A549 (cell line): ENCODE measurements around the gene KCNMA1. TPM values are rescaled to one million over a fixed set of nuclear protein-coding genes. Genes with fewer than 3 reads are reported as not detected.

Experiments
- ATAC-seq, 2 experiments: fragments of 200-7000 bp in 1 of 2; fragments of >200 bp in 1 of 2; cut with Nextera tagmentation in 1 of 2; cut with Tn5 transposase in 1 of 2; 3 replicates each; pipeline versions ENCODE4 v1.8.0 to v1.9.1; 2018 to 2020; ENCODE audit warnings: mild to moderate bottlenecking in 1 of 2, moderate library complexity in 1 of 2
- CTCF ChIA-PET: fragments of 300-600 bp; sonication (Branson Sonifier 250); formaldehyde crosslinking; extraction: SDS; loops from one replicate; lab custom pipeline; 2021; ENCODE audit warnings: antibody characterized with exemption, inconsistent platforms; lab: Yijun Ruan, JAX
- POLR2A ChIA-PET: fragments of 350-600 bp; formaldehyde crosslinking; extraction: SDS; loops from one replicate; lab custom pipeline; 2021; ENCODE audit warnings: antibody characterized with exemption, inconsistent platforms; lab: Yijun Ruan, JAX
- DNase-seq, 2 experiments: peaks; one replicate each; pipeline versions ENCODE4 v3.0.0 to v3.0.0-alpha.2; 2011 to 2016; ENCODE audit warnings: low read depth in 1 of 2, low spot score in 1 of 2
- FAIRE-seq: peaks from 2 replicates; lab custom pipeline; 2011; peaks lifted over from hg19 to GRCh38; lab: Jason Lieb, UNC
- H3K27ac ChIP-seq, 2 experiments: fragments of >200 bp; sonication (Bioruptor Twin); formaldehyde crosslinking; 3 replicates each; pipeline ENCODE4 v1.5.1; 2016 to 2017
- H3K4me1 ChIP-seq: fragments of >200 bp; sonication (Bioruptor Twin); formaldehyde crosslinking; 3 replicates; pipeline ENCODE4 v1.6.1; 2016
- H3K4me2 ChIP-seq: fragments of >200 bp; sonication (Bioruptor Twin); formaldehyde crosslinking; 3 replicates; pipeline ENCODE4 v1.6.1; 2016
- H3K4me3 ChIP-seq: fragments of >200 bp; sonication (Bioruptor Twin); formaldehyde crosslinking; 3 replicates; pipeline ENCODE4 v1.5.1; 2016
- H3K9me3 ChIP-seq: fragments of >200 bp; sonication (Bioruptor Twin); formaldehyde crosslinking; 3 replicates; pipeline ENCODE4 v1.6.1; 2016
- CEBPB ChIP-seq, 2 experiments: fragments of >200 bp in 1 of 2; sonication (Bioruptor Twin) in 1 of 2; formaldehyde crosslinking in 1 of 2; IDR thresholded peaks; 2 replicates each; pipeline ENCODE4 v1.6.1; 2012 to 2016
- CHD2 ChIP-seq: fragments of 150-350 bp; IDR thresholded peaks from 2 replicates; pipeline ENCODE4 v1.6.1; 2014; ENCODE audit warnings: low read length; ENCODE audit not compliant: partially characterized antibody
- EHF ChIP-seq: fragments of 250-450 bp; sonication (Bioruptor Pico); IDR thresholded peaks from 2 replicates; pipeline ENCODE4 v1.5.0; 2020; ENCODE audit warnings: mild to moderate bottlenecking
- EHMT2 ChIP-seq: fragments of 200-600 bp; sonication (generic); IDR thresholded peaks from 2 replicates; pipeline ENCODE4 v1.6.1; 2016; ENCODE audit warnings: antibody characterized with exemption, low read depth, mild to moderate bottlenecking, moderate library complexity
- EP300 ChIP-seq, 2 experiments: fragments of >200 bp; sonication (Bioruptor Twin); formaldehyde crosslinking; IDR thresholded peaks; 2 replicates in 1 of 2; 3 replicates in 1 of 2; pipeline ENCODE4 v1.6.1; 2016 to 2017
- ESRRA ChIP-seq: fragments of 150-350 bp; IDR thresholded peaks from 2 replicates; pipeline ENCODE4 v1.6.1; 2014; ENCODE audit warnings: mild to moderate bottlenecking, low read length, borderline replicate concordance
- FOSB ChIP-seq: fragments of 250-450 bp; sonication (Bioruptor Pico); IDR thresholded peaks from 2 replicates; pipeline ENCODE4 v1.5.0; 2020; ENCODE audit warnings: mild to moderate bottlenecking, moderate library complexity
- FOSL2 ChIP-seq, 2 experiments: fragments of 450-650 bp in 1 of 2; fragments of >200 bp in 1 of 2; sonication (Bioruptor Twin) in 1 of 2; formaldehyde crosslinking; IDR thresholded peaks; 2 replicates each; pipeline versions ENCODE4 v1.5.0 to v1.6.1; 2016 to 2020; ENCODE audit warnings: mild to moderate bottlenecking in 1 of 2, moderate library complexity in 1 of 2
- FOXS1 ChIP-seq: fragments of 250-450 bp; sonication (Bioruptor Pico); IDR thresholded peaks from 2 replicates; pipeline ENCODE4 v1.5.0; 2020; ENCODE audit warnings: mild to moderate bottlenecking, moderate library complexity
- GATA3 ChIP-seq: IDR thresholded peaks from 2 replicates; pipeline ENCODE4 v1.6.1; 2012; ENCODE audit warnings: borderline replicate concordance
- HEYL ChIP-seq: fragments of 250-450 bp; sonication (Bioruptor Pico); IDR thresholded peaks from 2 replicates; pipeline ENCODE4 v1.8.0; 2021; ENCODE audit warnings: mild to moderate bottlenecking, moderate library complexity
- HOXA7 ChIP-seq: fragments of 250-450 bp; sonication (Bioruptor Pico); IDR thresholded peaks from 2 replicates; pipeline ENCODE4 v1.5.0; 2020; ENCODE audit warnings: mild to moderate bottlenecking, moderate library complexity
- HOXB5 ChIP-seq: fragments of 250-450 bp; sonication (Bioruptor Pico); IDR thresholded peaks from 2 replicates; pipeline ENCODE4 v1.5.0; 2020; ENCODE audit warnings: mild to moderate bottlenecking, moderate library complexity
- KDM1A ChIP-seq: fragments of 200-600 bp; sonication (generic); IDR thresholded peaks from 2 replicates; pipeline ENCODE4 v1.6.1; 2016; ENCODE audit warnings: low read depth, mild to moderate bottlenecking
- MAFK ChIP-seq: fragments of 450-650 bp; IDR thresholded peaks from 2 replicates; pipeline ENCODE4 v1.6.1; 2014; ENCODE audit not compliant: partially characterized antibody
- MAZ ChIP-seq: fragments of 150-350 bp; IDR thresholded peaks from 2 replicates; pipeline ENCODE4 v1.6.1; 2014; ENCODE audit warnings: antibody characterized with exemption, low read depth, low read length, borderline replicate concordance
- NFE2L2 ChIP-seq: fragments of 150-350 bp; conservative IDR thresholded peaks from 2 replicates; pipeline ENCODE4 v1.6.1; 2014; ENCODE audit warnings: low read length
- NPAS2 ChIP-seq: fragments of 250-450 bp; sonication (Bioruptor Pico); IDR thresholded peaks from 2 replicates; pipeline ENCODE4 v1.8.0; 2022; ENCODE audit warnings: mild to moderate bottlenecking, moderate library complexity, borderline replicate concordance
- PHF8 ChIP-seq: fragments of 200-600 bp; sonication (generic); IDR thresholded peaks from 2 replicates; pipeline ENCODE4 v1.6.1; 2016; ENCODE audit warnings: low read depth, mild to moderate bottlenecking, antibody characterized with exemption, moderate library complexity, borderline replicate concordance
- POLR2AphosphoS2 ChIP-seq: conservative IDR thresholded peaks from 2 replicates; pipeline ENCODE4 v1.6.1; 2012; ENCODE audit warnings: low read length, improper control_type of control experiment, inconsistent platforms
- TFCP2L1 ChIP-seq: fragments of 250-450 bp; sonication (Bioruptor Pico); IDR thresholded peaks from 2 replicates; pipeline ENCODE4 v1.5.0; 2021; ENCODE audit warnings: mild to moderate bottlenecking
- TP53 ChIP-seq: fragments of 250-450 bp; sonication (Bioruptor Pico); IDR thresholded peaks from 2 replicates; pipeline ENCODE4 v1.5.0; 2021; ENCODE audit warnings: mild to moderate bottlenecking, moderate library complexity
- ZC3H11A ChIP-seq: fragments of 450-650 bp; IDR thresholded peaks from 2 replicates; pipeline ENCODE4 v1.6.1; 2014; ENCODE audit warnings: antibody characterized with exemption, mild to moderate bottlenecking
- ZSCAN20 ChIP-seq: fragments of 250-450 bp; sonication (Bioruptor Pico); IDR thresholded peaks from 2 replicates; pipeline ENCODE4 v1.8.0; 2022; ENCODE audit warnings: mild to moderate bottlenecking, moderate library complexity
- WGBS: methylation state at CpG from one replicate; pipeline ENCODE4 v1.1.6; 2017; ENCODE audit errors: missing lambda C conversion rate; 5-methylcytosine and 5-hydroxymethylcytosine counted together
- polyA plus RNA-seq, 4 experiments: library from polyadenylated mRNA; depleted of rRNA in 3 of 4; stranded (reverse); fragments of >200 nt; fragmentation: RNase III in 1 of 4; extraction: RNeasy Plus Mini Kit Qiagen cat#74134 plus additional on column Dnase treatment in 1 of 4; gene quantifications; 2 replicates in 3 of 4; 3 replicates in 1 of 4; pipeline ENCODE4 v1.2.3, GENCODE V29; 2011 to 2017
- TF ChIP-seq, protein P1 (sequence below): fragments of >200 bp; sonication (Bioruptor Twin); formaldehyde crosslinking; IDR thresholded peaks from 3 replicates; pipeline ENCODE4 v1.6.1; 2016
- TF ChIP-seq, protein P2 (sequence below): fragments of 150-350 bp; IDR thresholded peaks from 2 replicates; pipeline ENCODE4 v1.6.1; 2014; ENCODE audit warnings: low read depth, mild to moderate bottlenecking, low read length
- TF ChIP-seq, protein P3 (sequence below): fragments of 250-450 bp; sonication (Bioruptor Pico); IDR thresholded peaks from 2 replicates; pipeline ENCODE4 v1.5.0; 2020; ENCODE audit warnings: low read depth, mild to moderate bottlenecking, moderate library complexity
- TF ChIP-seq, protein P4 (sequence below): IDR thresholded peaks from 2 replicates; pipeline ENCODE4 v1.6.1; 2012; ENCODE audit warnings: low read depth, borderline replicate concordance

The KCNMA1 gene
- polyA plus RNA-seq, 2 of the 4 experiments (the other 2 are of a cell fraction): 14.9 to 30.6 TPM

DNA sequence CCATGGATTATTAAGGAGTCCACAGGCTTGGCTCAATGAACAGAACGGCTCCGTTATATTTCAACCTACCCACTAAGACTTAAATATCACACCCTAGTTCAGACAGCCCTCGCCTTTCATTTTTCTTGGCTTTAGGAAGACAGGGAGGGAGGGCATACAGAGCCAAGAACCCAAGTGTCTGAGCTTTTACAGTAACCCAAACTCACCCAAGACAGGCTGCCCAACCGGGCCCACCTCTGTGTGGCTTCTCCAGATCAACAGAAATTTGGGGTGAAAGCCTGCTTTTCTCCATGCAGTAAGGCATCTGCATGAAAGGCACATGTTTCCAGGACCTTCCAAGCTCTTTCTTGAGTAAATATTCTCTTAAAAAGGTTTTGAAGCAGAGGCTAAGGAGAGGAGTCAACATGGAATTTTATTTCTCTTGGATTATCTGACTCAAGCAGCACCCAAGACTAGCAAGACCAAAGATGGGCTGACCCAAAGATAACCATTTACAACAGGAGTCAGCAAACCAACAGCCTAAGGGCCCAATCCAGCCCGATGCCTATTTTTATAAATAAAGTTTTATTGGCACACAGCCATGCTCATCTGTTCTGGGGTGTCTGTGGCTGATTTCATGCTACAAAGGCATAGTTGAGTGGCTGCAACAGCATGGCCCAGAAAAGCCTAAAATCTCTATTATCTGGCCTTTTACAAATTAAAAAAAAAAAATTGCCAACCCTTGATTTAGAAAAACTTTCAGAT lies 90.1 kb downstream of the KCNMA1 start:
- Histone ChIP-seq H3K4me1 (no peaks in the 10 kb centered on the region), H3K9me3 (peaks cover 6% of the 10 kb centered on the region; the same call in 1 of the 3 replicates), H3K4me2 (no peak overlapping the region), H3K4me3 (no peak overlapping the region), H3K27ac (0 out of 6 replicates have a peak overlapping the region, but pooled peaks of 1 of the 2 experiments have one; percentile 15)
- no peak for TF ChIP-seq NPAS2 (CRISPR knock-in tag)
- no peak for TF ChIP-seq ZSCAN20 (CRISPR knock-in tag)
- TF ChIP-seq HOXA7 (CRISPR knock-in tag): no peak
- TF ChIP-seq CEBPB (IDR thresholded peaks at IDR 0.05): no peak
- TF ChIP-seq PHF8: no peak
- no peak for TF ChIP-seq EP300 (IDR thresholded peaks at IDR 0.05)
- TF ChIP-seq FOXS1 (CRISPR knock-in tag): no peak
- TF ChIP-seq MAZ: no peak
- no peak for TF ChIP-seq CHD2
- TF ChIP-seq EHF (CRISPR knock-in tag): no peak
- no peak for TF ChIP-seq TFCP2L1
- TF ChIP-seq MAFK: no peak
- no peak for TF ChIP-seq HOXB5 (CRISPR knock-in tag)
- ChIA-PET POLR2A (no interaction called here), CTCF (no interaction called here)
- FAIRE-seq (no peak), DNase-seq (no peak), ATAC-seq (no peak)
- WGBS: 83% methylated on average over 5 of the region's 5 CpGs

DNA sequence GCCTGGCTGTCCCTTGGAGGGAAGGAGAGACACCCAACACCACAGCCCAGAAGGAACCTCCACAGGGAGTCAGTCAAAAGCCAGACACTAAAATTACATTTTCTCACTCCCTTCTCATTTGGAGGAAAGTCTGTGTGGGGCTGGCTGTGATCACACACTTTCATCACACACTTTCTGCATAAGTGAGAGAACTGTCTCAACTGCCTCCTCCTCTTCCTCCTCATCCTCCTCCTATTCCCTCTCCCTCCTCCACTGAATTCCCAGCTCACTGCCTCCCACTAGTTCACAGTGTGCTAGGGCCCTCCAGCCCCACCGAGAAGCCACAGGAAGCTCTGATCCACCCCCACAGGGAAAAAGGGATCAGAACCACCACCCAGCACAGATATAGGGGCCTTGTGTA lies 91.6 kb downstream of the KCNMA1 start:
- POLR2A ChIA-PET: no interaction called here
- DNase-seq: no peak
- Histone ChIP-seq H3K4me1 (no peaks in the 10 kb centered on the region), H3K27ac (no peak overlapping the region; a peak in 1 of 6 replicates)
- no CpG with 5 or more reads among the region's 1 CpG for WGBS
- no peak for ATAC-seq
- CTCF ChIA-PET: interaction anchor here (0.7 kb wide), 1 partner anchor 65 kb away, joined by 3 read pairs; no protein-coding TSS in a partner anchor
- TF ChIP-seq EHMT2 (no peak), FOSB (CRISPR knock-in tag) (no peak), POLR2AphosphoS2 (no peak), EHF (CRISPR knock-in tag) (no peak), FOSL2 (IDR thresholded peaks at IDR 0.05) (no peak), FOSL2 (CRISPR knock-in tag; IDR thresholded peaks at IDR 0.05) (no peak), MAZ (no peak), ZC3H11A (no peak), NPAS2 (CRISPR knock-in tag) (no peak), GATA3 (no peak), MAFK (no peak)
- TF ChIP-seq, protein P1, sequence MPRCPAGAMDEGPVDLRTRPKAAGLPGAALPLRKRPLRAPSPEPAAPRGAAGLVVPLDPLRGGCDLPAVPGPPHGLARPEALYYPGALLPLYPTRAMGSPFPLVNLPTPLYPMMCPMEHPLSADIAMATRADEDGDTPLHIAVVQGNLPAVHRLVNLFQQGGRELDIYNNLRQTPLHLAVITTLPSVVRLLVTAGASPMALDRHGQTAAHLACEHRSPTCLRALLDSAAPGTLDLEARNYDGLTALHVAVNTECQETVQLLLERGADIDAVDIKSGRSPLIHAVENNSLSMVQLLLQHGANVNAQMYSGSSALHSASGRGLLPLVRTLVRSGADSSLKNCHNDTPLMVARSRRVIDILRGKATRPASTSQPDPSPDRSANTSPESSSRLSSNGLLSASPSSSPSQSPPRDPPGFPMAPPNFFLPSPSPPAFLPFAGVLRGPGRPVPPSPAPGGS: no peak
- TF ChIP-seq, all 56 proteins: peak for 0
- Histone ChIP-seq H3K4me2 (no peak overlapping the region), H3K9me3 (peaks cover 6% of the 10 kb centered on the region; the same call in 1 of the 3 replicates), H3K4me3 (no peak overlapping the region)
- FAIRE-seq: no peak

DNA sequence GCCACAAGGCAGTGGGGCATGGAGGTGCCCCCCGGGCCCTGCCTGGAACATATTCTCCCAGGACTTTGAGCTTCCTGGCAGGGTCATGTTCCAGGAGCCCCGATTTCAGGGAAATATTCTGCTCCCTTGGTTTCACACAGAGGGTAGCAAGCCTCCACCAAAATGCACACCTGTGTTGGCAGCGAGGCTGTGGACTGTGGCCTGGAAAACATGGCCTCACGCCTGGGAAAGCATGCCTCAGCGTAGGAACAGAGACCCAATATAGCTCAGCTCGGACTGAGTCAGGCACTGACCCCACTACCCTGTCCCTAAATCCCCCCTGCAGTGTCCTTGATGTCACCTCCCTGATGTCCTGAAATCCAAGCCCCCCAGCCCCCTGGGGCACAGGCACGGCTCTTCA lies 92.0 kb downstream of the KCNMA1 start:
- Histone ChIP-seq H3K4me1 (no peaks in the 10 kb centered on the region), H3K4me3 (no peak overlapping the region), H3K9me3 (peaks cover 6% of the 10 kb centered on the region; the same call in 1 of the 3 replicates), H3K27ac (no peak overlapping the region), H3K4me2 (no peak overlapping the region)
- ChIA-PET CTCF (interaction anchor here (0.8 kb wide), 1 partner anchor 92 kb away, joined by 3 read pairs; the partner anchor contains the start of gene KCNMA1), POLR2A (no interaction called here)
- ATAC-seq (no peak), DNase-seq (no peak), FAIRE-seq (no peak)
- 76% methylated on average over 4 of the region's 7 CpGs for WGBS
- TF ChIP-seq, protein P2, sequence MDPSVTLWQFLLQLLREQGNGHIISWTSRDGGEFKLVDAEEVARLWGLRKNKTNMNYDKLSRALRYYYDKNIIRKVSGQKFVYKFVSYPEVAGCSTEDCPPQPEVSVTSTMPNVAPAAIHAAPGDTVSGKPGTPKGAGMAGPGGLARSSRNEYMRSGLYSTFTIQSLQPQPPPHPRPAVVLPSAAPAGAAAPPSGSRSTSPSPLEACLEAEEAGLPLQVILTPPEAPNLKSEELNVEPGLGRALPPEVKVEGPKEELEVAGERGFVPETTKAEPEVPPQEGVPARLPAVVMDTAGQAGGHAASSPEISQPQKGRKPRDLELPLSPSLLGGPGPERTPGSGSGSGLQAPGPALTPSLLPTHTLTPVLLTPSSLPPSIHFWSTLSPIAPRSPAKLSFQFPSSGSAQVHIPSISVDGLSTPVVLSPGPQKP: no peak
- TF ChIP-seq, protein P3, sequence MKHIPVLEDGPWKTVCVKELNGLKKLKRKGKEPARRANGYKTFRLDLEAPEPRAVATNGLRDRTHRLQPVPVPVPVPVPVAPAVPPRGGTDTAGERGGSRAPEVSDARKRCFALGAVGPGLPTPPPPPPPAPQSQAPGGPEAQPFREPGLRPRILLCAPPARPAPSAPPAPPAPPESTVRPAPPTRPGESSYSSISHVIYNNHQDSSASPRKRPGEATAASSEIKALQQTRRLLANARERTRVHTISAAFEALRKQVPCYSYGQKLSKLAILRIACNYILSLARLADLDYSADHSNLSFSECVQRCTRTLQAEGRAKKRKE (CRISPR knock-in tag): no peak
- TF ChIP-seq KDM1A (no peak), CHD2 (no peak), NFE2L2 (no peak), EHF (CRISPR knock-in tag) (no peak), HEYL (CRISPR knock-in tag) (no peak), ESRRA (no peak), FOSB (CRISPR knock-in tag) (no peak), TP53 (CRISPR knock-in tag) (no peak)
- TF ChIP-seq, protein P4, sequence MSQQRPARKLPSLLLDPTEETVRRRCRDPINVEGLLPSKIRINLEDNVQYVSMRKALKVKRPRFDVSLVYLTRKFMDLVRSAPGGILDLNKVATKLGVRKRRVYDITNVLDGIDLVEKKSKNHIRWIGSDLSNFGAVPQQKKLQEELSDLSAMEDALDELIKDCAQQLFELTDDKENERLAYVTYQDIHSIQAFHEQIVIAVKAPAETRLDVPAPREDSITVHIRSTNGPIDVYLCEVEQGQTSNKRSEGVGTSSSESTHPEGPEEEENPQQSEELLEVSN: no peak
- TF ChIP-seq, protein P1: no peak
